AG09319 (cell line): ENCODE data around the gene CYB5R3.
"Not testable (repeated sequence)": the region's sequence is repeated elsewhere in the genome, so short reads cannot be mapped to it uniquely, and the experiment has no call there.

Experiments used
- DNase-seq: peaks from one replicate; pipeline ENCODE4 v3.0.0-alpha.2; 2010; ENCODE audit warnings: low read depth; ENCODE audit errors: extremely low read depth
- TF ChIP-seq, protein P1 (sequence below): IDR thresholded peaks from 2 replicates; pipeline ENCODE4 v1.5.1; 2011; ENCODE audit warnings: low read depth, mild to moderate bottlenecking, inconsistent platforms, low read length, moderate library complexity

CYB5R3 gene

DNA sequence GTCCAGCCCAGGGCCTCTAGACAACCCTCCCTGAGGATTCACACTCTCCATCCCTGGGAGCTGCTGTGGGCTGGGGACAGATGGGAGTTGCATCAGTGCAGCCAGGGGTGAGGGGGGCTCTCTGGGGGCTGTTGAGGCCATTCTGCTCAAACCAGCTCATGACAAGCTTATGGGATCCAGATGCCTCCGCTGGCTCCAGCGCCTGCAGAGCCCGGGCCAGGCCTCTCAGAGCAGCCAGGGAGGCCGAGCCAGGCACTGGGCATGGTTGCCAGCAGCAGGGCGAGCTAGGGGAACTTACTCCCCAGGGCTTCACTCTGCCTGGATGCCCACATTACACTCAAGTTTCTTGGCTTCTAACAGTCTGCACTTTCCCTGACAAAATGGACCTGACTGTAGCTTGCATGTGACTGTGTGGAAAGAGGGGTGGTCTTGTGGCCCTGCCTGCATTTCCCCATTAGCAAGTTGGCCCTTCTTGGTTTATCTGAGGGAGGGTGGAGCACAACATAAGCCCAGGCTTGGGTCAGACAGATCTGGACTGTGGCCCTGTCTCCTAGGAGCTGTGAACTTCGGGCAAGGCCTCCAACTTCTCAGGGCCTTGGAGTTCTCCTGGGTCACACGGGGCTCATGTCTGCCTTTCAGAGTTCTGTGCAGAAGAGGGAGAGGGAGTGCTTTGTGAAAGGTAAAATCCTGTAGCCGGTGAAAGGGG is 34.5 kb upstream of the CYB5R3 start:
- TF ChIP-seq, protein P1, sequence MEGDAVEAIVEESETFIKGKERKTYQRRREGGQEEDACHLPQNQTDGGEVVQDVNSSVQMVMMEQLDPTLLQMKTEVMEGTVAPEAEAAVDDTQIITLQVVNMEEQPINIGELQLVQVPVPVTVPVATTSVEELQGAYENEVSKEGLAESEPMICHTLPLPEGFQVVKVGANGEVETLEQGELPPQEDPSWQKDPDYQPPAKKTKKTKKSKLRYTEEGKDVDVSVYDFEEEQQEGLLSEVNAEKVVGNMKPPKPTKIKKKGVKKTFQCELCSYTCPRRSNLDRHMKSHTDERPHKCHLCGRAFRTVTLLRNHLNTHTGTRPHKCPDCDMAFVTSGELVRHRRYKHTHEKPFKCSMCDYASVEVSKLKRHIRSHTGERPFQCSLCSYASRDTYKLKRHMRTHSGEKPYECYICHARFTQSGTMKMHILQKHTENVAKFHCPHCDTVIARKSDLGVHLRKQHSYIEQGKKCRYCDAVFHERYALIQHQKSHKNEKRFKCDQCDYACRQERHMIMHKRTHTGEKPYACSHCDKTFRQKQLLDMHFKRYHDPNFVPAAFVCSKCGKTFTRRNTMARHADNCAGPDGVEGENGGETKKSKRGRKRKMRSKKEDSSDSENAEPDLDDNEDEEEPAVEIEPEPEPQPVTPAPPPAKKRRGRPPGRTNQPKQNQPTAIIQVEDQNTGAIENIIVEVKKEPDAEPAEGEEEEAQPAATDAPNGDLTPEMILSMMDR, result no peak
- DNase-seq, result peak; percentile 69

DNA sequence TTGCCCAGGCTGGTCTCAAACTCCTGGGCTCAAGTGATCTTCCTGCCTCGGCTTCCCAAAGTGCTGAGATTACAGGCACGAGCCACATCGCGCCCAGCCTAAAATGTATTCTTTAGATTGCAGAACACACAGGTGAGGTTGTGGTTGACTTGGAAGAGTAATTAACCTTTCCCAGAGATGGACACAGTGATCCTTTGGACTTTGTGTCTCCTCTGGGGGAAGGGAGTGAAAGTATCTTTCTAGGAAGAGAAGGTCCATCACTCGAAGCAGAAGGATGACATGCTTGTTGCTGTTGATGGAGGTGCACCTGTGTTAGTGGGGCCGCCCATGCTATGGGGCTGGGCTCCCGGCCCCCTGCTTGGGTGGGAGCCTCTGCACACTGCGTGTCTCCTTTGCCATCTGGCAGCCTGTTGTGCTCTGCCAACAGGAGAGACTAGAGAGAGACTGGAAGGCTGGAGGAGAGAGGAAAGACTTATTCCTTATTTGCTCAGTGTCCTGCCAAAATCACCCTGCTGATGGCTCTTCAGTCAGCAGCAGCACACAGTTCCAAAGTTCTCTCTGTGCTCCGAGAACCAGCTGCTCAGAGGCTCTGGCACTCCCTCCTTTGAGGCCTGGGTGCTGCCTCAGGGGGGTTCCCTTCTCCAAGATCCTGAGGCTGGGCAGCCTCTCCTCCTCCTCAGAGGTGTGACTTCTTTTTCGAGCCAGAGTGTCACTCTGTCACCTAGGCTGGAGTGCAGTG is 33.1 kb upstream of the CYB5R3 start:
- DNase-seq, result no peak
- TF ChIP-seq, protein P1, result no peak

DNA sequence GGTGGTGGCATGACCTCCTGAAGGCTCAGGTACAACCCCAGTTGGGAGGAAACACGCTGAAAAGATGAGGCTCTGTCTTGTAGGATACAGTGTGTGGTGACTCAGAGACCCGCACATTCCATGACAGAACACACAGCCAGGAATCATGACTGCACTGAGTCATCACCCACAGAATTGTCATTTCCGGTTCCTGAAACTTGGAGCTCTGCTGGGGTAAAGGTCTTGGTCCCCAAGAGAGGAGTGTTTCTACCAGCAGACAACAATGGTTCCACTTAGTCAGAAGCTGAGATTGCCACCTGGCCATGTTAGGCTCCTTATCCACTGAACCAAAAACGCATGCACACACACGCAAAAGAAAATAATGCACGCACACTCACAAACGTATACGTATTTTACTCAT is 31.5 kb upstream of the CYB5R3 start:
- TF ChIP-seq, protein P1, result no peak
- no peak for DNase-seq

DNA sequence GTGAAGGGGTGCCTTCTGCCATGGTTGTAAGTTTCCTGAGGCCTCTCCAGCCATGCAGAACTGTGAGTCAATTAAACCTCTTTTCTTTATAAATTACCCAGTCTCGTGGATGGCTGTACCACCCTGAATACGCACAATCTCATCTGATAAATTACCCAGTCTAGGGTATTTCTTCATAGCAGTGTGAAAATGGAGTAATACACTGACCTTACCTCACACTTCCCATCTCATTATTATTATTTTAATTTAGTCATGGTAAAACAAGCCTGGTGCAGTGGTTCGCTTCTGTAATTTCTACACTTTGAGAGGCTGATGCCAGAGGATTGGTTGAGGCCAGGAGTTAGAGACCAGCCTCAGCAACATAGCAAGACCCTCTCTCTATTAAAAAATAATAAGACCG is 30.5 kb upstream of the CYB5R3 start:
- TF ChIP-seq, protein P1, result no peak
- DNase-seq, result no peak

DNA sequence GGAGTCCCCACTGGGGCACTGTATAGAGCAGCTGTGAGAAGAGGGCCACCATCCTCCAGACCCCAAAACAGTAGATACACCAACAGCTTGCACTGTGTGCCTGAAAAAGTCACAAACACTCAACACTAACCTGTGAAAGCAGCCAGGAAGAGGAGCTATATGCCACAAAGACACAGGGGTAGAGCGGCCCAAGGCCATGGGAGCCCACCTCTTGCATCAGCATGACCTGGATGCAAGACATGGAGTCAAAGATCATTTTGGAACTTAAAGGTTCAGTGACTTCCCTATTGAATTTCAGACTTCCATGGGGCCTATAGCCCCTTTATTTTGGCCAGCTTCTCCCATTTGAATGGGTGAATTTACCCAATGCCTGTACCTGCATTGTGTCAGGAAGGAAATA is 29.7 kb upstream of the CYB5R3 start:
- TF ChIP-seq, protein P1, result no peak
- no peak for DNase-seq

DNA sequence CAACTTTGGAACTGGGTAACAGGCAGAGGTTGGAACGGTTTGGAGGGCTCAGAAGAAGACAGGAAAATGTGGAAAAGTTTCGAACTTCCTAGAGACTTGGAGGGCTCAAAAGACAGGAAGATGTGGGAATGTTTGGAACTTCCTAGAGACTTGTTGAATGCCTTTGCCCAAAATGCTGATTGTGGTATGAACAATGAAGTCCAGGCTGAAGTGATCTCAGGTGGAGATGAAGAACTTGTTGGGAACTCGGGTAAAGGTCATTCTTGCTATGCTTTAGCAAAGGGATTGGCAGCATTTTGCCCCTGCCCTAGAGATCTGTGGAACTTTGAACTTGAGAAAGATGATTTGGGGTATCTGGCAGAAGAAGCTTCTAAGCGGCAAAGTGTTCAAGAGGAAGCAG is 28.7 kb upstream of the CYB5R3 start:
- not testable (repeated sequence) for DNase-seq

DNA sequence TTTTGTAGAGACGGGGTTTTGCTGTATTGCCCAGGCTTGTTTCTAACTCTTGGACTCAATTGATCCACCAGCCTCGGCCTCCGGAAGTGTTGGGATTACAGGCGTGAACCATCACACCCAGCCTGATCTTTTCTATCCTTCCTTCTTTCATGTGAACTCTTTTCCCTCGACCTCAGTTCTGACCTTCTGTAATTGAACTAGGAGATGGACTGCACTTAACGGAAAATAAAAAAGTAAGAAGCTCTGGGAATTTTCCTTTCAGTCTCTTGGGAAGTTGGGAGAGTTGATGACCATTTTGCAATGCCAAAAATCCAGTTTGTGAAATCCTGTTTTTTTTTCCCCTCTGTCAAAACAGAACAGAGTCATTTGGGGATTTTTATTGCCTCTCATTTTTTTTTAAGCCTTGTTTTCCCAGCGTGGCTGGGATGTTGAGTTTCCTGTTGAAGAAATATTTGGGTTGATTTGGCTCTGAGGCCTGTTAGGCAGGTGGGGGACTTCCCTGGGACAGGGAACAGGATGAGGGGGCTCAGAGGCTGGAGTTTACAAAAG is 26.9 kb upstream of the CYB5R3 start:
- DNase-seq, result no peak
- TF ChIP-seq, protein P1, result no peak
